SU-DHL-6 (cell line): ENCODE results near the gene NTRK2.

Experiments
- EZH2phosphoT487 ChIP-seq: fragments of 200-600 bp; sonication (generic), shearing (Covaris generic); conservative IDR thresholded peaks from 2 replicates; pipeline ENCODE4 v1.6.1; 2018; ENCODE audit warnings: mild to moderate bottlenecking, antibody characterized with exemption, low read length, moderate library complexity, mixed read lengths
- TF ChIP-seq, protein P1 (sequence below): fragments of 200-600 bp; sonication (generic); IDR thresholded peaks from one replicate; pipeline ENCODE4 v1.5.1; 2017; ENCODE audit warnings: antibody characterized with exemption, mild to moderate bottlenecking, low read length, moderate library complexity; ENCODE audit not compliant: insufficient read depth, poor library complexity, severe bottlenecking

DNA sequence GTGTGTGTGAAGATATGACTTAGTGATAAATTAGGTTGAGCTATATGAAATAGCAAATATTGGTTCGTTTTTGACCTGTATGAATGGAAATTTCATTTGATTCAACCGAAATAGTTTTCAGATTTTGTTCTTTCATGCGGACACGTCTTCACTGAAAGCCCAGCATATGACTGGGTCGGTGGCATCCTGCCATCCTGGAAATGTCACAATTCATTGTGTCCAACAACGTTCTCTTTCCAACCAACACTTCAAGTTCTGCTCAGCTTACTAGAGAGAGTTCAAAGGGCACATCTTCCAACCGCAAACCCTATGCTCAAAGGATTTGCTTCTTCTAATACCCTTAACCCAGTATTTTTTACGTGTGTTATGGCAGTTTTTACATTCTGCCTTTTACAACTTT is 252.5 kb downstream of the NTRK2 start:
- TF ChIP-seq, protein P1, sequence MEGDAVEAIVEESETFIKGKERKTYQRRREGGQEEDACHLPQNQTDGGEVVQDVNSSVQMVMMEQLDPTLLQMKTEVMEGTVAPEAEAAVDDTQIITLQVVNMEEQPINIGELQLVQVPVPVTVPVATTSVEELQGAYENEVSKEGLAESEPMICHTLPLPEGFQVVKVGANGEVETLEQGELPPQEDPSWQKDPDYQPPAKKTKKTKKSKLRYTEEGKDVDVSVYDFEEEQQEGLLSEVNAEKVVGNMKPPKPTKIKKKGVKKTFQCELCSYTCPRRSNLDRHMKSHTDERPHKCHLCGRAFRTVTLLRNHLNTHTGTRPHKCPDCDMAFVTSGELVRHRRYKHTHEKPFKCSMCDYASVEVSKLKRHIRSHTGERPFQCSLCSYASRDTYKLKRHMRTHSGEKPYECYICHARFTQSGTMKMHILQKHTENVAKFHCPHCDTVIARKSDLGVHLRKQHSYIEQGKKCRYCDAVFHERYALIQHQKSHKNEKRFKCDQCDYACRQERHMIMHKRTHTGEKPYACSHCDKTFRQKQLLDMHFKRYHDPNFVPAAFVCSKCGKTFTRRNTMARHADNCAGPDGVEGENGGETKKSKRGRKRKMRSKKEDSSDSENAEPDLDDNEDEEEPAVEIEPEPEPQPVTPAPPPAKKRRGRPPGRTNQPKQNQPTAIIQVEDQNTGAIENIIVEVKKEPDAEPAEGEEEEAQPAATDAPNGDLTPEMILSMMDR = no peak
- TF ChIP-seq EZH2phosphoT487 = no peak
